A673 (cell line): ENCODE data around the gene SHC3. TPM values are rescaled to one million over a fixed set of nuclear protein-coding genes. Genes with fewer than 3 reads are reported as not detected.

Experiments
- BruUV-seq: library from RNA; stranded (reverse); fragments of 400-500 nt; replicated peaks from 2 replicates; lab custom pipeline; 2021; lab: Mats Ljungman, UMichigan
- CTCF ChIA-PET: fragments of 300-600 bp; sonication (Branson Sonifier 250); formaldehyde crosslinking; loops from one replicate; lab custom pipeline; 2022; ENCODE audit warnings: antibody characterized with exemption; lab: Charles Lee
- POLR2A ChIA-PET: fragments of 300-600 bp; sonication (Branson Sonifier 250); formaldehyde crosslinking; loops from one replicate; lab custom pipeline; 2022; ENCODE audit warnings: antibody characterized with exemption; ENCODE audit not compliant: low non-redundant PET; lab: Charles Lee
- DNase-seq: peaks from one replicate; pipeline ENCODE4 v3.0.0-alpha.2; 2015; ENCODE audit warnings: low spot score
- H3K27ac ChIP-seq: fragments of 200-600 bp; sonication (generic); 2 replicates; pipeline ENCODE4 v1.5.1; 2016; ENCODE audit warnings: mixed run types, low read depth, mild to moderate bottlenecking, mixed read lengths, antibody characterized with exemption, low read length; ENCODE audit not compliant: poor library complexity, severe bottlenecking
- H3K27me3 ChIP-seq: fragments of 200-600 bp; sonication (generic); replicated peaks from 2 replicates; pipeline ENCODE4 v1.6.1; 2017; ENCODE audit warnings: mixed run types, low read depth, mild to moderate bottlenecking, mixed read lengths, antibody characterized with exemption, low read length; ENCODE audit not compliant: insufficient read depth, poor library complexity
- H3K36me3 ChIP-seq: fragments of 200-600 bp; sonication (generic); 2 replicates; pipeline ENCODE4 v1.6.1; 2016; ENCODE audit warnings: mixed run types, mild to moderate bottlenecking, mixed read lengths, antibody characterized with exemption, low read length; ENCODE audit not compliant: insufficient read depth, poor library complexity, severe bottlenecking
- H3K4me1 ChIP-seq: fragments of 200-600 bp; sonication (generic); 2 replicates; pipeline ENCODE4 v1.6.1; 2017; ENCODE audit warnings: mixed run types, mild to moderate bottlenecking, mixed read lengths, antibody characterized with exemption, low read length; ENCODE audit not compliant: insufficient read depth, poor library complexity, severe bottlenecking
- H3K4me3 ChIP-seq: fragments of 200-600 bp; sonication (generic); 2 replicates; pipeline ENCODE4 v1.5.1; 2016; ENCODE audit warnings: low read depth, mixed run types, mild to moderate bottlenecking, mixed read lengths, low read length; ENCODE audit not compliant: poor library complexity, severe bottlenecking
- H3K9me3 ChIP-seq: fragments of 200-600 bp; sonication (generic); 2 replicates; pipeline ENCODE4 v1.6.1; 2016; ENCODE audit warnings: mixed run types, low read depth, mild to moderate bottlenecking, mixed read lengths, antibody characterized with exemption, low read length; ENCODE audit not compliant: poor library complexity, severe bottlenecking
- CTCF ChIP-seq: fragments of 300-800, 200-600 bp; sonication (generic); conservative IDR thresholded peaks from 2 replicates; pipeline ENCODE4 v1.5.1; 2017; ENCODE audit warnings: low read depth, mild to moderate bottlenecking, antibody characterized with exemption, low read length, moderate library complexity, mixed read lengths
- EZH2 ChIP-seq: fragments of 200-600 bp; sonication (generic); IDR thresholded peaks from 2 replicates; pipeline ENCODE4 v1.6.1; 2017; ENCODE audit warnings: borderline replicate concordance, low read depth, mild to moderate bottlenecking, mixed read lengths, antibody characterized with exemption, low read length; ENCODE audit not compliant: poor library complexity, severe bottlenecking
- intact Hi-C: fragments of 100-400 bp; cut with micrococcal nuclease; formaldehyde crosslinking; loops from one replicate; pipeline ENCODE4 v1.10.0; 2022; ENCODE audit not compliant: unreplicated experiment
- total RNA-seq: library from RNA; stranded (reverse); gene quantifications from 2 replicates; pipeline ENCODE4 v1.2.3, GENCODE V29; 2021

SHC3 gene
- total RNA-seq, 1 experiment from 2014 or later, result 6.6 TPM

GRCh38 chr9:89052470-89053097 is 126.0 kb downstream of the SHC3 start:
- Histone ChIP-seq H3K4me1 (no peaks in the 10 kb centered on the region), H3K27me3 (no peaks in the 10 kb centered on the region), H3K4me3 (no peak overlapping the region), H3K27ac (no peak overlapping the region), H3K36me3 (no peaks in the 10 kb centered on the region), H3K9me3 (no peaks in the 10 kb centered on the region)
- CTCF ChIA-PET, result interaction anchor here (0.5 kb wide), 1 partner anchor 338 kb away, joined by 3 read pairs; no protein-coding TSS in a partner anchor
- no peak for DNase-seq
- TF ChIP-seq CTCF, result no peak
- TF ChIP-seq EZH2, result no peak
- BruUV-seq, result no TSS peak
- intact Hi-C loops, result no loop called here
- POLR2A ChIA-PET, result no interaction called here

- Histone ChIP-seq H3K4me3 (no peak overlapping the region), H3K27me3 (no peaks in the 10 kb centered on the region), H3K4me1 (no peaks in the 10 kb centered on the region), H3K36me3 (no peaks in the 10 kb centered on the region), H3K27ac (no peak overlapping the region), H3K9me3 (no peaks in the 10 kb centered on the region)
- DNase-seq, result no peak
- CTCF ChIA-PET, result no interaction called here
- TF ChIP-seq EZH2, result no peak
- TF ChIP-seq CTCF, result no peak
- intact Hi-C loops, result no loop called here
- no TSS peak for BruUV-seq
- POLR2A ChIA-PET, result no interaction called here
These were observed 127.1 kb downstream of the SHC3 start for GRCh38 chr9:89051421-89052025.

GRCh38 chr9:89049646-89050045 is 129.0 kb downstream of the SHC3 start:
- ChIA-PET POLR2A (no interaction called here), CTCF (no interaction called here)
- no TSS peak for BruUV-seq
- H3K36me3 ChIP-seq, result no peaks in the 10 kb centered on the region
- H3K9me3 ChIP-seq, result no peaks in the 10 kb centered on the region
- no peak for DNase-seq
- TF ChIP-seq EZH2, result no peak
- no peak for TF ChIP-seq CTCF
- no peaks in the 10 kb centered on the region for H3K4me1 ChIP-seq
- H3K4me3 ChIP-seq, result no peak overlapping the region
- intact Hi-C loops, result no loop called here
- H3K27me3 ChIP-seq, result no peaks in the 10 kb centered on the region
- no peak overlapping the region for H3K27ac ChIP-seq
